Measurements from ENCODE around the gene CDC42BPA. TPM values are rescaled to one million over a fixed set of nuclear protein-coding genes. Genes with fewer than 3 reads are reported as not detected.
"Not testable (repeated sequence)": the region's sequence is repeated elsewhere in the genome, so short reads cannot be mapped to it uniquely, and the experiment has no call there.

CDC42BPA gene
- total RNA-seq, 3 donors from 2014 or later = 39.8 to 54.7 (median 46.7) TPM

DNA sequence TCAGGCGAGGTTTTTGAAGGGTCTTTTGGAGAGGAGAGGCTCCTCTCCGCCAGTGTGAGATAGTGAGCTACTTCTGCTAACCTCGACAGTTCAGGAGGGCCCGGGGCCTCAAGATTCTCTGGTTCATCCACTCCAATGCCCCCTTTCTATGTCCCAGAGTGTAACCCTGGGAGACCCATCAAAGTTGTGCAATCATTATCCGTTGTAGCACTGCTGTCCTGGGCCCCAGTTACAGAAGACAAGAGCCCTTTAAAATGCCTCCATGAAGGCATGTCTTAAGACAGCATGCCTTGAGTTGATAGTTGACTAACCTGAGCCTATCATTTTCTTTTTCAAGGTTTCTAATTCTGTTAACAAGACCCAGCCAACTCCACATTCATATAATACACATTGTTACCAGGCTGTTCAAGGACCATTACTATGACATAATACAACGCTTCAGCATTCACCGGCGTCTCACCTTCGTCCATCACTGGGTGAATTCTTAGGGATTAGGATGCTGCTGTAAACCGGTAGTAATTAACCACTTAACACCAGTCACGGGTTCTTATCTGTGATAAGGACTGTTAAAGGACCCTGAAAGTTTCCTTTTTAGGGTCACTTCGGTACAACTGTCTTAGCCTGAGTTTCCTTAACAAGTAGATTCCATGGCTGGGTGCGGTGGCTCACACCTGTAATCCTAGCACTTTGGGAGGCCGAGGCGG is 37.4 kb upstream of the CDC42BPA start:
- H3K4me1 ChIP-seq = no peaks in the 10 kb centered on the region
- H3K9me3 ChIP-seq = no peaks in the 10 kb centered on the region
- no peaks in the 10 kb centered on the region for H3K36me3 ChIP-seq
- TF ChIP-seq, protein P1, sequence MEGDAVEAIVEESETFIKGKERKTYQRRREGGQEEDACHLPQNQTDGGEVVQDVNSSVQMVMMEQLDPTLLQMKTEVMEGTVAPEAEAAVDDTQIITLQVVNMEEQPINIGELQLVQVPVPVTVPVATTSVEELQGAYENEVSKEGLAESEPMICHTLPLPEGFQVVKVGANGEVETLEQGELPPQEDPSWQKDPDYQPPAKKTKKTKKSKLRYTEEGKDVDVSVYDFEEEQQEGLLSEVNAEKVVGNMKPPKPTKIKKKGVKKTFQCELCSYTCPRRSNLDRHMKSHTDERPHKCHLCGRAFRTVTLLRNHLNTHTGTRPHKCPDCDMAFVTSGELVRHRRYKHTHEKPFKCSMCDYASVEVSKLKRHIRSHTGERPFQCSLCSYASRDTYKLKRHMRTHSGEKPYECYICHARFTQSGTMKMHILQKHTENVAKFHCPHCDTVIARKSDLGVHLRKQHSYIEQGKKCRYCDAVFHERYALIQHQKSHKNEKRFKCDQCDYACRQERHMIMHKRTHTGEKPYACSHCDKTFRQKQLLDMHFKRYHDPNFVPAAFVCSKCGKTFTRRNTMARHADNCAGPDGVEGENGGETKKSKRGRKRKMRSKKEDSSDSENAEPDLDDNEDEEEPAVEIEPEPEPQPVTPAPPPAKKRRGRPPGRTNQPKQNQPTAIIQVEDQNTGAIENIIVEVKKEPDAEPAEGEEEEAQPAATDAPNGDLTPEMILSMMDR (IDR thresholded peaks at IDR 0.05) = no peak
- no peak for TF ChIP-seq POLR2AphosphoS5 (IDR thresholded peaks at IDR 0.05)
- no peak for TF ChIP-seq POLR2A (IDR thresholded peaks at IDR 0.05)
- DNase-seq (ENCODE audit: low spot score in 2 of 2) = no peak
- no peak overlapping the region for H3K27ac ChIP-seq
- H3K4me3 ChIP-seq = no peak overlapping the region
- intact Hi-C loops (cut with DNase I; ENCODE audit: low total_unique reads) = no loop called here
- H3K27me3 ChIP-seq = no peaks in the 10 kb centered on the region

DNA sequence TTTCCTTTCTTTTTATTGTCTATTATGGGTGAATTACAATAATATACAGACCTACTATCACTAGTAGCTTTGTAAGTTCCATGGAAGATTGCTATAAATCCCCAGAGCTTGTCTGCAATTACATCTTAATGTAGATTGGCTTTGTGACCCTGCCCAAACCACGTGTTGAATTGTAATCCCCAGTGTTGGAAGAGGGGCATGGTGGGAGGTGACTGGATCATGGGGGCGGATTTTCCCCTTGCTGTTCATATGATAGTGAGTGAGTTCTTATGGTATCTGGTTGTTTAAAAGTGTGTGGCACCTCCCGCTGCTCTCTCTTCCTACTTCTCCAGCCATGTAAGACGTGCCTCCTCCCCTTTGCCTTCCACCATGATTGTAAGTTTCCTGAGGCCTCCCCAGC is 34.9 kb upstream of the CDC42BPA start:
- no peaks in the 10 kb centered on the region for H3K36me3 ChIP-seq
- no peak for DNase-seq (ENCODE audit: low spot score in 2 of 2)
- no peak for TF ChIP-seq POLR2A (IDR thresholded peaks at IDR 0.05)
- no peak for TF ChIP-seq POLR2AphosphoS5 (IDR thresholded peaks at IDR 0.05)
- TF ChIP-seq, protein P1 (IDR thresholded peaks at IDR 0.05) = no peak
- H3K9me3 ChIP-seq = no peaks in the 10 kb centered on the region
- no peak overlapping the region for H3K27ac ChIP-seq
- H3K4me1 ChIP-seq = no peaks in the 10 kb centered on the region
- no peak overlapping the region for H3K4me3 ChIP-seq
- intact Hi-C loops (cut with DNase I; ENCODE audit: low total_unique reads) = no loop called here
- H3K27me3 ChIP-seq = no peaks in the 10 kb centered on the region

DNA sequence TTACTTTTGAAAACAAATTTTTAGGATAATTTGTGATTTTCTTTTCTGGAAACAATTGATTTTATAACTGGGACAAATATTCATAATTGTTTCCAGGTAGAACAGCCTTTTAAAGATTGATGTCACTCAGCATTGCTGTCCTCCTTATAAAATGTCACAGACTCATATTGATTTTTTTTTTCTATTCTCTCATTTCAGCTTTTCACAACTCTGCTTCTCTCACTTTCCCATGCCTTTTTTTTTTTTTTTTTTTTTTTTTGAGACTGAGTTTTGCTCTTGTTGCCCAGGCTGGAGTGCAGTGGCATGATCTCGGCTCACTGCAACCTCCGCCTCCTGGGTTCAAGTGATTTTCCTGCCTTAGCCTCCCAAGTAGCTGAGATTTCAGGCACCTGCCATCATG is 33.9 kb upstream of the CDC42BPA start:
- intact Hi-C loops (cut with DNase I; ENCODE audit: low total_unique reads); DNase-seq (ENCODE audit: low spot score in 2 of 2); H3K27me3 ChIP-seq; H3K27ac ChIP-seq; H3K9me3 ChIP-seq; H3K36me3 ChIP-seq; H3K4me3 ChIP-seq; H3K4me1 ChIP-seq: not testable (repeated sequence)

DNA sequence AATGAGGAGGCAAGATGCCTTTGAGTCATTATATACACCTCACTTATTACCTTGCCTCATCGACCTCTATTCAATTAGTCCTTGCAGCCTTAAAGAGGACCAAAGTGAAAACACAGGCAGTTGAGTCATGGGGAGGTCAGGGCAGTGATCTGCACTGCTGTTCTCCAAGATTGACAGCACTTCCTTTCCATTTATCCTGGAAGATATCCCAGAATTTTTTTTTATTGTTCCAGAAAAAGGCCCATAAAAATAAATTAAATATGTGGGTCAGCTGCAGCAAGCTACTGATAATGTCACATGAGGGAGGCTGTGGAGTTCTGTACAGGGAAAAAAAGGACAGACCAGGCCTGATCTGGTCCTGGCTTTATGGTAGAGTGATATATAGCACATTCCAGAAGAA is 33.2 kb upstream of the CDC42BPA start:
- DNase-seq (ENCODE audit: low spot score in 2 of 2) = no peak
- no peaks in the 10 kb centered on the region for H3K9me3 ChIP-seq
- H3K27me3 ChIP-seq = no peaks in the 10 kb centered on the region
- H3K36me3 ChIP-seq = no peaks in the 10 kb centered on the region
- H3K4me3 ChIP-seq = no peak overlapping the region
- TF ChIP-seq POLR2A (IDR thresholded peaks at IDR 0.05) = no peak
- TF ChIP-seq, protein P1 (IDR thresholded peaks at IDR 0.05) = no peak
- TF ChIP-seq POLR2AphosphoS5 (IDR thresholded peaks at IDR 0.05) = no peak
- H3K27ac ChIP-seq = no peak overlapping the region
- H3K4me1 ChIP-seq = no peaks in the 10 kb centered on the region
- intact Hi-C loops (cut with DNase I; ENCODE audit: low total_unique reads) = no loop called here

DNA sequence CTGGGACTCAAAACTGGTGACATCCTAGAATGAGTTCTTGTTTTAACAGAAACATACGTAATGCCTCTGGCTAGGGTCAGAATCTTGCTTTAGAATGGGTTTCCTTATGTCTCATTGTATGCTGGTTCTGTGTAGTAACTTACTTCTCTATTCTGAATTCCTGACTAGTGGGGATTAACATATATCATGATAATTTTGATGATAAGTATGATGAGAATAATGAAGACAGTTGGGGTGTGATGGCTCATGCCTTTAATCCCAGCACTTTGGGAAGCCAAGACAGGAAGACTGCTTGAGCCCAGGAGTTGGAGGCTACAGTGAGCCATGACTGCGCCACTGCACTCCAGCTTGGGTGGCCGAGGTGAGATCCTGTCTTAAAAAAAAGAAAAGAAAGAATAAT is 31.7 kb upstream of the CDC42BPA start:
- no peaks in the 10 kb centered on the region for H3K36me3 ChIP-seq
- H3K9me3 ChIP-seq = no peaks in the 10 kb centered on the region
- no peak overlapping the region for H3K27ac ChIP-seq
- intact Hi-C loops (cut with DNase I; ENCODE audit: low total_unique reads) = no loop called here
- no peak for DNase-seq (ENCODE audit: low spot score in 2 of 2)
- H3K27me3 ChIP-seq = no peaks in the 10 kb centered on the region
- TF ChIP-seq POLR2A (IDR thresholded peaks at IDR 0.05) = no peak
- TF ChIP-seq POLR2AphosphoS5 (IDR thresholded peaks at IDR 0.05) = no peak
- TF ChIP-seq, protein P1 (IDR thresholded peaks at IDR 0.05) = no peak
- H3K4me1 ChIP-seq = no peaks in the 10 kb centered on the region
- H3K4me3 ChIP-seq = no peak overlapping the region
